Liver (tissue), 3 donors: ENCODE measurements around the gene UHMK1.

Experiments
- GABPA ChIP-seq, 2 donors: IDR thresholded peaks in 1 of 2; conservative IDR thresholded peaks in 1 of 2; 2 replicates each; pipeline ENCODE4 v1.6.1; 2016; ENCODE audit warnings: antibody characterized with exemption in 2 of 2, mild to moderate bottlenecking in 1 of 2, moderate library complexity in 1 of 2
- MAX ChIP-seq: IDR thresholded peaks from 2 replicates; pipeline ENCODE4 v1.6.1; 2016; ENCODE audit warnings: antibody characterized with exemption
- NR2F2 ChIP-seq: IDR thresholded peaks from 2 replicates; pipeline ENCODE4 v1.6.1; 2016; ENCODE audit warnings: antibody characterized with exemption
- TF ChIP-seq, protein P1 (sequence below): fragments of 150-350 bp; IDR thresholded peaks from 2 replicates; pipeline ENCODE4 v1.5.1; 2017; ENCODE audit warnings: improper control_type of control experiment, low read depth, low read length; ENCODE audit not compliant: missing input control
- donor health status: healthy.
- donor health status: healthy.

DNA sequence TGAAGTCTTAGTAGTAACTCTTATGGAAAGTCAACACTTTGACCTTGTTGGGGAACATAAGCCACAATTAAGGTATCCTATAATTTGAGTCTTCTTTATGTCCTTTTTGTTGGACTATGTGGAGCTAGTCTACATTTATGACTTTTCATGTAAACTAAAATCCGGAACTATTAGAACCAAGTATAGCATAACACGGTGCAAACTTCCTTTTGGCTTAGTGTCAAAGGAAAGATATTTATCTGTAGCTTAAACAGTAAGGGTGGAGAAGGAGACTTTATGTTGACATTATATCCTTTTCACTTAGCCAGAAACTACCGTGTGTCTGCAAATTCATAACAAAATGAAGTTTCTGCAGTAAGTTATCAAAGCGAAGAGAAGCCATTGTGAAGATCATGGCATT lies 71.2 kb downstream of the UHMK1 start:
- TF ChIP-seq, protein P1, sequence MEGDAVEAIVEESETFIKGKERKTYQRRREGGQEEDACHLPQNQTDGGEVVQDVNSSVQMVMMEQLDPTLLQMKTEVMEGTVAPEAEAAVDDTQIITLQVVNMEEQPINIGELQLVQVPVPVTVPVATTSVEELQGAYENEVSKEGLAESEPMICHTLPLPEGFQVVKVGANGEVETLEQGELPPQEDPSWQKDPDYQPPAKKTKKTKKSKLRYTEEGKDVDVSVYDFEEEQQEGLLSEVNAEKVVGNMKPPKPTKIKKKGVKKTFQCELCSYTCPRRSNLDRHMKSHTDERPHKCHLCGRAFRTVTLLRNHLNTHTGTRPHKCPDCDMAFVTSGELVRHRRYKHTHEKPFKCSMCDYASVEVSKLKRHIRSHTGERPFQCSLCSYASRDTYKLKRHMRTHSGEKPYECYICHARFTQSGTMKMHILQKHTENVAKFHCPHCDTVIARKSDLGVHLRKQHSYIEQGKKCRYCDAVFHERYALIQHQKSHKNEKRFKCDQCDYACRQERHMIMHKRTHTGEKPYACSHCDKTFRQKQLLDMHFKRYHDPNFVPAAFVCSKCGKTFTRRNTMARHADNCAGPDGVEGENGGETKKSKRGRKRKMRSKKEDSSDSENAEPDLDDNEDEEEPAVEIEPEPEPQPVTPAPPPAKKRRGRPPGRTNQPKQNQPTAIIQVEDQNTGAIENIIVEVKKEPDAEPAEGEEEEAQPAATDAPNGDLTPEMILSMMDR: no peak
- no peak for TF ChIP-seq NR2F2
- no peak for TF ChIP-seq GABPA (IDR thresholded peaks at IDR 0.05 in 1 of 2, conservative IDR thresholded peaks at IDR 0.05 in 1 of 2)
- TF ChIP-seq MAX: no peak
